C4-2B (cell line): ENCODE measurements around the gene VIT.
"Not testable (repeated sequence)": the region's sequence is repeated elsewhere in the genome, so short reads cannot be mapped to it uniquely, and the experiment has no call there.

Source experiments
- ZFX ChIP-seq: fragments of 450-650 bp; IDR thresholded peaks from 2 replicates; pipeline ENCODE4 v1.6.1; 2017
- TF ChIP-seq, protein P1 (sequence below): fragments of 450-650 bp; conservative IDR thresholded peaks from 2 replicates; pipeline ENCODE4 v1.5.1; 2017; ENCODE audit warnings: mild to moderate bottlenecking

DNA sequence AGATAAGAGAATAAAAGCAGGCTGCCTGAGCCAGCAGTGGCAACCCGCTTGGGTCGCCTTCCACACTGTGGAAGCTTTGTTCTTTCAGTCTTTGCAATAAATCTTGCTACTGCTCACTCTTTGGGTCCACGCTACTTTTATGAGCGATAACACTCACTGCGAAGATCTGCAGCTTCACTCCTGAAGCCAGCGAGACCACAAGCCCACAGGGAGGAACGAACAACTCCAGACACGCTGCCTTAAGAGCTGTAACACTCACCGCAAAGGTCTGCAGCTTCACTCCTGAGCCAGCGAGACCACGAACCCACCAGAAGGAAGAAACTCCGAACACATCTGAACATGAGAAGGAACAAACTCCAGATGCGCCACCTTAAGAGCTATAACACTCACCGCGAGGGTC lies 7.5 kb upstream of the VIT start:
- TF ChIP-seq, protein P1, sequence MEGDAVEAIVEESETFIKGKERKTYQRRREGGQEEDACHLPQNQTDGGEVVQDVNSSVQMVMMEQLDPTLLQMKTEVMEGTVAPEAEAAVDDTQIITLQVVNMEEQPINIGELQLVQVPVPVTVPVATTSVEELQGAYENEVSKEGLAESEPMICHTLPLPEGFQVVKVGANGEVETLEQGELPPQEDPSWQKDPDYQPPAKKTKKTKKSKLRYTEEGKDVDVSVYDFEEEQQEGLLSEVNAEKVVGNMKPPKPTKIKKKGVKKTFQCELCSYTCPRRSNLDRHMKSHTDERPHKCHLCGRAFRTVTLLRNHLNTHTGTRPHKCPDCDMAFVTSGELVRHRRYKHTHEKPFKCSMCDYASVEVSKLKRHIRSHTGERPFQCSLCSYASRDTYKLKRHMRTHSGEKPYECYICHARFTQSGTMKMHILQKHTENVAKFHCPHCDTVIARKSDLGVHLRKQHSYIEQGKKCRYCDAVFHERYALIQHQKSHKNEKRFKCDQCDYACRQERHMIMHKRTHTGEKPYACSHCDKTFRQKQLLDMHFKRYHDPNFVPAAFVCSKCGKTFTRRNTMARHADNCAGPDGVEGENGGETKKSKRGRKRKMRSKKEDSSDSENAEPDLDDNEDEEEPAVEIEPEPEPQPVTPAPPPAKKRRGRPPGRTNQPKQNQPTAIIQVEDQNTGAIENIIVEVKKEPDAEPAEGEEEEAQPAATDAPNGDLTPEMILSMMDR = not testable (repeated sequence)
- TF ChIP-seq ZFX = not testable (repeated sequence)
